HepG2 (cell line): ENCODE results near the gene SYTL5. TPM values are rescaled to one million over a fixed set of nuclear protein-coding genes. Genes with fewer than 3 reads are reported as not detected.

Source experiments
- ATAC-seq: fragments of 200-7000 bp; cut with Tn5 transposase; 3 replicates; pipeline ENCODE4 v1.9.1; 2020; ENCODE audit warnings: mild to moderate bottlenecking, moderate library complexity
- BruUV-seq: library from RNA; stranded (reverse); fragments of 400-500 nt; replicated peaks from 2 replicates; lab custom pipeline; 2021; lab: Mats Ljungman, UMichigan
- CTCF ChIA-PET: fragments of 300-600 bp; formaldehyde crosslinking; extraction: SDS; loops from one replicate; lab custom pipeline; 2021; ENCODE audit warnings: low total read pairs, inconsistent platforms, low intra/inter-chr PET ratio; lab: Yijun Ruan, JAX
- POLR2A ChIA-PET: fragments of 350-600 bp; sonication (Branson Sonifier 250); formaldehyde crosslinking; loops from one replicate; lab custom pipeline; 2020; ENCODE audit warnings: antibody characterized with exemption, inconsistent platforms; lab: Yijun Ruan, JAX
- DNase-seq: peaks from one replicate; pipeline ENCODE4 v3.0.0-alpha.2; 2015; ENCODE audit warnings: low spot score
- FAIRE-seq: peaks from 3 replicates; lab custom pipeline; 2011; peaks lifted over from hg19 to GRCh38; lab: Jason Lieb, UNC
- H2AFZ ChIP-seq: one replicate; pipeline ENCODE4 v1.6.1; 2011; ENCODE audit warnings: low read length, inconsistent platforms
- H3K27ac ChIP-seq: fragments of 300-600 bp; 3 replicates; pipeline ENCODE4 v1.8.0; 2011; ENCODE audit warnings: mixed run types, mild to moderate bottlenecking, mixed read lengths, low read length, inconsistent platforms; ENCODE audit not compliant: insufficient read depth; ENCODE audit errors: extremely low read length
- H3K27me3 ChIP-seq, 2 experiments: fragments of 200-600 bp in 1 of 2; 2 replicates in 1 of 2; 3 replicates in 1 of 2; pipeline versions ENCODE4 v1.6.0 to v1.8.0; 2011; ENCODE audit warnings: low read length in 2 of 2, mild to moderate bottlenecking in 2 of 2, moderate library complexity in 2 of 2, inconsistent platforms in 1 of 2; ENCODE audit not compliant: insufficient read depth in 2 of 2, control insufficient read depth in 1 of 2
- H3K36me3 ChIP-seq, 2 experiments: fragments of 200-600 bp in 1 of 2; replicated peaks in 1 of 2; 2 replicates in 1 of 2; 3 replicates in 1 of 2; pipeline versions ENCODE4 v1.5.1 to v1.8.0; 2011; ENCODE audit warnings: low read length in 2 of 2, inconsistent platforms in 1 of 2; ENCODE audit not compliant: insufficient read depth in 2 of 2, control insufficient read depth in 1 of 2
- H3K4me1 ChIP-seq: 2 replicates; pipeline ENCODE4 v1.5.1; 2012; ENCODE audit warnings: low read length, inconsistent platforms; ENCODE audit not compliant: insufficient read depth
- H3K4me2 ChIP-seq: 2 replicates; pipeline ENCODE4 v1.6.0; 2011; ENCODE audit warnings: low read depth, low read length, inconsistent platforms
- H3K4me3 ChIP-seq, 3 experiments: fragments of 200-600 bp in 1 of 3; sonication (generic), shearing (Covaris generic) in 1 of 3; replicated peaks in 1 of 3; 2 replicates each; pipeline ENCODE4 v1.5.1; 2011 to 2016; ENCODE audit warnings: low read length in 3 of 3, inconsistent platforms in 2 of 3, low read depth in 2 of 3, mild to moderate bottlenecking in 2 of 3, control low read depth in 1 of 3, mixed read lengths in 1 of 3; ENCODE audit not compliant: insufficient read depth in 1 of 3
- H3K79me2 ChIP-seq: one replicate; pipeline ENCODE4 v1.6.1; 2011; ENCODE audit warnings: low read length, inconsistent platforms; ENCODE audit not compliant: insufficient read depth
- H3K9ac ChIP-seq: 2 replicates; pipeline ENCODE4 v1.6.0; 2011; ENCODE audit warnings: mild to moderate bottlenecking, low read depth, low read length, inconsistent platforms; ENCODE audit not compliant: insufficient read depth
- H3K9me3 ChIP-seq: 2 replicates; pipeline ENCODE4 v1.5.1; 2012; ENCODE audit warnings: mild to moderate bottlenecking, low read length
- H4K20me1 ChIP-seq: 2 replicates; pipeline ENCODE4 v1.6.0; 2011; ENCODE audit warnings: inconsistent platforms, mild to moderate bottlenecking, low read length, moderate library complexity; ENCODE audit not compliant: insufficient read depth
- ASH2L ChIP-seq: fragments of 300-600, 200-600 bp; sonication (generic); IDR thresholded peaks from 2 replicates; pipeline ENCODE4 v1.7.0; 2017; ENCODE audit warnings: low read depth, mild to moderate bottlenecking, moderate library complexity, mixed read lengths, low read length; ENCODE audit not compliant: insufficient read length
- CREM ChIP-seq, 2 experiments: sonication (generic) in 1 of 2; formaldehyde crosslinking in 1 of 2; IDR thresholded peaks; 2 replicates each; pipeline versions ENCODE4 v1.4.0 to v1.6.1; 2016 to 2020; ENCODE audit warnings: antibody characterized with exemption in 1 of 2, mild to moderate bottlenecking in 1 of 2, missing genetic modification reagents in 1 of 2
- DMAP1 ChIP-seq: IDR thresholded peaks from 2 replicates; pipeline ENCODE4 v1.6.1; 2016
- DNMT1 ChIP-seq: sonication (generic); formaldehyde crosslinking; IDR thresholded peaks from 2 replicates; pipeline ENCODE4 v1.5.1; 2020; ENCODE audit warnings: mild to moderate bottlenecking, missing genetic modification reagents
- FOXA1 ChIP-seq, 2 experiments: fragments of 450-650 bp in 1 of 2; sonication (generic) in 1 of 2; formaldehyde crosslinking in 1 of 2; IDR thresholded peaks; 2 replicates each; pipeline versions ENCODE4 v1.4.0 to v1.6.1; 2016 to 2020; ENCODE audit warnings: missing genetic modification reagents in 1 of 2
- MLXIP ChIP-seq: sonication (generic); formaldehyde crosslinking; IDR thresholded peaks from 2 replicates; pipeline ENCODE4 v1.9.0; 2021; ENCODE audit warnings: missing genetic modification reagents, borderline replicate concordance
- NAIF1 ChIP-seq: sonication (generic); formaldehyde crosslinking; IDR thresholded peaks from 2 replicates; pipeline ENCODE4 v1.5.0; 2020; ENCODE audit warnings: mild to moderate bottlenecking, missing genetic modification reagents, borderline replicate concordance
- REL ChIP-seq: sonication (generic); formaldehyde crosslinking; conservative IDR thresholded peaks from 2 replicates; pipeline ENCODE4 v1.8.0; 2022; ENCODE audit warnings: mild to moderate bottlenecking, missing genetic modification reagents, moderate library complexity
- SNAPC2 ChIP-seq: sonication (generic); formaldehyde crosslinking; IDR thresholded peaks from 2 replicates; pipeline ENCODE4 v1.8.1; 2022; ENCODE audit warnings: mild to moderate bottlenecking, missing genetic modification reagents
- U2AF2 ChIP-seq: fragments of 200-400 bp; formaldehyde crosslinking; IDR thresholded peaks from 2 replicates; pipeline ENCODE4 v1.6.1; 2017; ENCODE audit warnings: low read depth, mild to moderate bottlenecking, low read length
- ZFP91 ChIP-seq: sonication (generic); formaldehyde crosslinking; IDR thresholded peaks from 2 replicates; pipeline ENCODE4 v1.9.0; 2022; ENCODE audit warnings: missing genetic modification reagents, mild to moderate bottlenecking, borderline replicate concordance
- ZNF7 ChIP-seq: IDR thresholded peaks from 2 replicates; pipeline ENCODE4 v1.6.1; 2016; ENCODE audit warnings: missing biosample characterization, missing genetic modification reagents
- ZNF703 ChIP-seq: sonication (generic); formaldehyde crosslinking; IDR thresholded peaks from 2 replicates; pipeline ENCODE4 v1.5.1; 2020; ENCODE audit warnings: missing genetic modification reagents, mild to moderate bottlenecking, moderate library complexity, borderline replicate concordance
- WGBS: methylation state at CpG from one replicate; pipeline ENCODE4 v1.1.6; 2017; ENCODE audit warnings: low lambda C conversion rate; 5-methylcytosine and 5-hydroxymethylcytosine counted together
- in situ Hi-C: cut with HindIII; loops from 2 replicates; pipeline ENCODE4 v1.10.0; 2017; ENCODE audit warnings: low pct_unique_long_range_greater_than_20kb; ENCODE audit not compliant: extremely low pct_ligation_motif_present
- intact Hi-C: fragments of 100-400 bp; cut with micrococcal nuclease; formaldehyde crosslinking; loops from one replicate; pipeline ENCODE4 v1.10.0; 2022; ENCODE audit not compliant: unreplicated experiment
- polyA plus RNA-seq, 8 experiments: library from polyadenylated mRNA; depleted of rRNA in 3 of 8; stranded (reverse) in 7 of 8; unstranded in 1 of 8; fragments of >200 nt; fragmentation: Illumina TruSeq in 4 of 8; extraction: Trizol in 4 of 8; gene quantifications; 2 replicates each; pipeline versions ENCODE4 v1.2.1 to v1.2.3, GENCODE V29; 2011 to 2016; ENCODE audit warnings: low read depth in 4 of 8, missing spikeins in 1 of 8, mixed read lengths in 1 of 8; ENCODE audit not compliant: insufficient read depth in 1 of 8
- total RNA-seq, 5 experiments: library from RNA; depleted of rRNA; stranded (reverse); fragments of >200 nt; fragmentation: Illumina TruSeq; extraction: Trizol; gene quantifications; 2 replicates each; pipeline ENCODE4 v1.2.3, GENCODE V29; 2016; ENCODE audit warnings: low read depth in 1 of 5

SYTL5 gene
- total and polyA plus RNA-seq, 2 of the 13 experiments (the other 11 are each of a cell fraction or from before 2014, with no cell fraction given), result not detected

DNA sequence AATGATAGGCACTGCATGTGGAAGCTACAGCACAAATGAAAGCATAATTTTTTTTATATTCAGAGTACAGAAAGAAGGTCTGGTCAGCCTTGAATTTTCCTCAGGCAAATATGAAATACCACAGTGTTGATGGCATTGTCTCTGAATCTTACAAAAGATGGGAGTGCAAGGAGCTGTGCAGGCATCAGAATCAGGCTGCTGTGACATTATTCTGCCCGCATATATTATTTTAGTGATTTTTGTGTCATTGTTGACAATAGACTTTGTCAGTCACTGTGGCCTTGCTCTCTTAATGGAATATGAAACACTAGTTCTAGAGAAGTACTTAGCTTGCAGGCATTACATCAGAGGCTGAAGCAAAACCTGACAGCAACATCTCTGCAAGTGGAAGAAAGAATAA lies 42.5 kb downstream of the SYTL5 start (continued):
- TF ChIP-seq ZFP91 (CRISPR knock-in tag) (no peak), U2AF2 (no peak), DNMT1 (CRISPR knock-in tag) (no peak)

GRCh38 chrX:38050806-38051205 lies 44.5 kb downstream of the SYTL5 start:
- WGBS, result 0% methylated on average over 1 of the region's 1 CpG
- Histone ChIP-seq H3K27me3 (no peaks in the 10 kb centered on the region), H3K4me3 (no peak overlapping the region), H3K36me3 (no peaks in the 10 kb centered on the region), H3K4me1 (no peaks in the 10 kb centered on the region), H3K27ac (no peak overlapping the region), H3K4me2 (no peak overlapping the region), H3K79me2 (no peaks in the 10 kb centered on the region), H3K9me3 (no peaks in the 10 kb centered on the region), H4K20me1 (no peaks in the 10 kb centered on the region), H3K9ac (no peak overlapping the region), H2AFZ (no peak overlapping the region)
- ChIA-PET CTCF (no interaction called here), POLR2A (no interaction called here)
- ATAC-seq, result no peak
- no peak for FAIRE-seq
- in situ Hi-C loops, result no loop called here
- TF ChIP-seq SNAPC2 (CRISPR knock-in tag) (no peak), CREM (IDR thresholded peaks at IDR 0.05) (no peak), CREM (CRISPR knock-in tag; IDR thresholded peaks at IDR 0.05) (no peak), NAIF1 (CRISPR knock-in tag) (no peak), ASH2L (no peak), REL (CRISPR knock-in tag) (no peak), MLXIP (CRISPR knock-in tag) (no peak), FOXA1 (IDR thresholded peaks at IDR 0.05) (no peak), FOXA1 (CRISPR knock-in tag; IDR thresholded peaks at IDR 0.05) (no peak), DMAP1 (CRISPR knock-in tag) (no peak), ZNF703 (CRISPR knock-in tag) (no peak), ZNF7 (CRISPR knock-in tag) (no peak)
- BruUV-seq, result no TSS peak
- intact Hi-C loops, result no loop called here
- no peak for DNase-seq
